Endodermal cell (in vitro differentiated cells): ENCODE measurements around the gene COL8A1. TPM values are rescaled to one million over a fixed set of nuclear protein-coding genes. Genes with fewer than 3 reads are reported as not detected.

Experiments
- DNase-seq: peaks from one replicate; pipeline ENCODE4 v3.0.0-alpha.2; 2017
- H3K27ac ChIP-seq: 2 replicates; pipeline ENCODE4 v1.5.1; 2013; ENCODE audit warnings: mild to moderate bottlenecking, low read depth, low read length, moderate library complexity
- H3K27me3 ChIP-seq: 2 replicates; pipeline ENCODE4 v1.6.1; 2013; ENCODE audit warnings: mild to moderate bottlenecking, low read length, moderate library complexity; ENCODE audit not compliant: insufficient read depth, control insufficient read depth, poor library complexity, severe bottlenecking
- H3K36me3 ChIP-seq: 2 replicates; pipeline ENCODE4 v1.7.0; 2013; ENCODE audit warnings: mild to moderate bottlenecking, low read length, moderate library complexity; ENCODE audit not compliant: control insufficient read depth, insufficient read depth
- H3K4me1 ChIP-seq: one replicate; pipeline ENCODE4 v1.7.0; 2013; ENCODE audit warnings: low read length; ENCODE audit not compliant: control insufficient read depth, insufficient read depth
- H3K4me3 ChIP-seq: 2 replicates; pipeline ENCODE4 v1.5.1; 2013; ENCODE audit warnings: mild to moderate bottlenecking, low read length, moderate library complexity
- H3K9ac ChIP-seq: 2 replicates; pipeline ENCODE4 v1.6.1; 2013; ENCODE audit warnings: mild to moderate bottlenecking, low read length, moderate library complexity; ENCODE audit not compliant: poor library complexity, severe bottlenecking; ENCODE audit errors: extremely low read depth
- H3K9me3 ChIP-seq: 2 replicates; pipeline ENCODE4 v1.6.1; 2013; ENCODE audit warnings: mild to moderate bottlenecking, low read length, moderate library complexity; ENCODE audit not compliant: control insufficient read depth
- H3K27ac Mint-ChIP-seq: 2 replicates; pipeline ENCODE4 v1.8.0; 2020; ENCODE audit warnings: mixed read lengths
- H3K27me3 Mint-ChIP-seq: 2 replicates; pipeline ENCODE4 v1.8.0; 2021; ENCODE audit warnings: mild to moderate bottlenecking, mixed read lengths; ENCODE audit not compliant: insufficient read depth
- H3K36me3 Mint-ChIP-seq: 2 replicates; pipeline ENCODE4 v1.8.0; 2020; ENCODE audit warnings: low read depth, mixed read lengths
- H3K4me1 Mint-ChIP-seq: 2 replicates; pipeline ENCODE4 v1.8.0; 2020; ENCODE audit warnings: mixed read lengths
- H3K4me3 Mint-ChIP-seq: 2 replicates; pipeline ENCODE4 v1.8.0; 2020; ENCODE audit warnings: mild to moderate bottlenecking, moderate library complexity, mixed read lengths
- H3K9me3 Mint-ChIP-seq: 2 replicates; pipeline ENCODE4 v1.8.0; 2020; ENCODE audit warnings: mild to moderate bottlenecking, mixed read lengths
- CTCF ChIP-seq: fragments of 200-600 bp; sonication (generic); conservative IDR thresholded peaks from 2 replicates; pipeline ENCODE4 v1.5.0; 2021; ENCODE audit warnings: antibody characterized with exemption, mild to moderate bottlenecking
- WGBS, 2 experiments: methylation state at CpG; one replicate each; pipeline versions ENCODE4 v1.1.5 to v1.1.7; 2013; ENCODE audit warnings: missing lambda C conversion rate in 2 of 2, mixed read lengths in 1 of 2; ENCODE audit not compliant: insufficient coverage in 1 of 2, insufficient read length in 1 of 2; 5-methylcytosine and 5-hydroxymethylcytosine counted together
- total RNA-seq, 2 donors: library from RNA; stranded (reverse); fragmentation: NEBNext Ultra II Directional in 1 of 2; extraction: Animal tissue kit (Norgen Biotek cat#: 25700) in 1 of 2; gene quantifications; 2 replicates in 1 of 2; 3 replicates in 1 of 2; pipeline ENCODE4 v1.2.1, GENCODE V29; 2021

COL8A1 gene
- total RNA-seq, 2 donors from 2014 or later, result 3.5 to 3.9 TPM

- H3K4me1 ChIP-seq, result peaks cover 38% of the 10 kb centered on the region
- Mint-ChIP-seq H3K9me3 (no peaks in the 10 kb centered on the region), H3K4me3 (no peak overlapping the region), H3K27me3 (peaks cover 4% of the 10 kb centered on the region), H3K4me1 (peaks cover 78% of the 10 kb centered on the region), H3K27ac (no peak overlapping the region), H3K36me3 (no peaks in the 10 kb centered on the region)
- no peak overlapping the region for H3K27ac ChIP-seq
- H3K4me3 ChIP-seq, result no peak overlapping the region
- DNase-seq, result no peak
- WGBS, 2 experiments, result 75 to 100% methylated on average over 1 of the region's 1 CpG
- no peaks in the 10 kb centered on the region for H3K27me3 ChIP-seq
- H3K9me3 ChIP-seq, result no peaks in the 10 kb centered on the region
- no peaks in the 10 kb centered on the region for H3K36me3 ChIP-seq
- H3K9ac ChIP-seq, result no peak overlapping the region
- TF ChIP-seq CTCF, result no peak
Measured at GRCh38 chr3:99646107-99646435, 7.7 kb downstream of the COL8A1 start.

GRCh38 chr3:99647081-99647480 is 8.7 kb downstream of the COL8A1 start:
- no peak overlapping the region for H3K27ac ChIP-seq
- TF ChIP-seq CTCF, result no peak
- DNase-seq, result no peak
- H3K27ac Mint-ChIP-seq, result no peak overlapping the region
- H3K9me3 ChIP-seq, result no peaks in the 10 kb centered on the region
- no peaks in the 10 kb centered on the region for H3K9me3 Mint-ChIP-seq
- WGBS, 2 experiments, result 75 to 83% methylated on average over 3 of the region's 3 CpGs
- no peak overlapping the region for H3K4me3 Mint-ChIP-seq
- H3K27me3 Mint-ChIP-seq, result no peaks in the 10 kb centered on the region
- no peaks in the 10 kb centered on the region for H3K36me3 ChIP-seq
- H3K4me3 ChIP-seq, result peak overlapping the region; percentile 31
- H3K27me3 ChIP-seq, result no peaks in the 10 kb centered on the region
- H3K9ac ChIP-seq, result no peak overlapping the region
- H3K4me1 ChIP-seq, result peaks cover 34% of the 10 kb centered on the region
- H3K36me3 Mint-ChIP-seq, result no peaks in the 10 kb centered on the region
- H3K4me1 Mint-ChIP-seq, result peaks cover 73% of the 10 kb centered on the region

GRCh38 chr3:99648101-99648500 is 9.7 kb downstream of the COL8A1 start:
- peaks cover 31% of the 10 kb centered on the region for H3K4me1 ChIP-seq
- H3K27me3 ChIP-seq, result no peaks in the 10 kb centered on the region
- H3K36me3 Mint-ChIP-seq, result no peaks in the 10 kb centered on the region
- no peak for TF ChIP-seq CTCF
- peak overlapping the region; percentile 42 for H3K27ac Mint-ChIP-seq
- peak overlapping the region; percentile 31 for H3K4me3 ChIP-seq
- no peaks in the 10 kb centered on the region for H3K27me3 Mint-ChIP-seq
- H3K9me3 ChIP-seq, result no peaks in the 10 kb centered on the region
- H3K36me3 ChIP-seq, result no peaks in the 10 kb centered on the region
- H3K4me1 Mint-ChIP-seq, result peaks cover 65% of the 10 kb centered on the region
- no peak overlapping the region for H3K4me3 Mint-ChIP-seq
- 86 to 90% methylated on average over 3 to 5 of the region's 5 CpGs for WGBS, 2 experiments
- H3K9me3 Mint-ChIP-seq, result no peaks in the 10 kb centered on the region
- no peak for DNase-seq
- H3K27ac ChIP-seq, result no peak overlapping the region
- no peak overlapping the region for H3K9ac ChIP-seq
